ENCODE results near the gene KPNA6.

DNA sequence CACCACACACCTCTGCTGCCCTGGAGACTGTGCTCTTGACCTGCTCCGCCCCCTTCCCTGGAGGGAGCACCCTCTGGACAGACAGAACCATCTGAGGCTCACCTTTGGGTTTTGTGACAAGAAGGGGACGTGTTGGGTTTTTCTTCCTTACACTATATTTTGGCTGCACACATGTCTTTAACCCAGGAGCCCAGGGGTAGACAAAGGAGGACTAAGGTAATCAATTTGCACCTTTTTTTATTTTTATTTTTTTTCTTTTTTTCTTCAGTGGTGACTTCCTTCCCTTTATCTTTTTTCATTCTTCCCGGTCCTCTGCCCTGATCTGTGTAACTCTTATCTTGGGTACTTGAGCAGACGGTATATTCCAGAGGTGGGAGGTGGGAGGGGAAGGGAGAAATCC is 63.1 kb downstream of the KPNA6 start:
- TF ChIP-seq POLR2AphosphoS5 (IDR thresholded peaks at IDR 0.05; ENCODE audit: low read depth, low read length), result no peak
- no peak for TF ChIP-seq TAF1 (IDR thresholded peaks at IDR 0.05; ENCODE audit: borderline replicate concordance, insufficient read depth, low read length)

All from PFSK-1 (cell line).